Kidney (tissue), 14 donors: ENCODE measurements around the gene ZBTB21. TPM values are rescaled to one million over a fixed set of nuclear protein-coding genes. Genes with fewer than 3 reads are reported as not detected.

Experiments used
- DNase-seq, 5 donors: peaks; one replicate each; pipeline ENCODE4 v3.0.0-alpha.2; 2013 to 2020
- FAIRE-seq: peaks from 2 replicates; lab custom pipeline; 2012; peaks lifted over from hg19 to GRCh38; lab: Jason Lieb, UNC
- H3K27ac ChIP-seq, 2 donors: one replicate each; pipeline ENCODE4 v1.7.0; 2013; ENCODE audit warnings: low read depth in 2 of 2, low read length in 2 of 2, inconsistent platforms in 1 of 2
- H3K27me3 ChIP-seq: one replicate; pipeline ENCODE4 v1.7.1; 2013; ENCODE audit warnings: low read length, inconsistent platforms; ENCODE audit not compliant: control insufficient read depth, insufficient read depth
- H3K36me3 ChIP-seq, 3 donors: one replicate each; pipeline versions ENCODE4 v1.7.0 to v1.7.1; 2013; ENCODE audit warnings: low read length in 3 of 3, control low read depth in 1 of 3, inconsistent platforms in 1 of 3; ENCODE audit not compliant: insufficient read depth in 3 of 3, control insufficient read depth in 2 of 3
- H3K4me1 ChIP-seq, 3 donors: one replicate each; pipeline versions ENCODE4 v1.7.0 to v1.7.1; 2013; ENCODE audit warnings: low read length in 3 of 3, inconsistent platforms in 1 of 3, low read depth in 1 of 3; ENCODE audit not compliant: control insufficient read depth in 2 of 3, insufficient read depth in 2 of 3
- H3K4me3 ChIP-seq, 3 donors: one replicate each; pipeline versions ENCODE4 v1.7.0 to v1.8.1; 2013; ENCODE audit warnings: low read length in 3 of 3, control low read depth in 1 of 3, inconsistent platforms in 1 of 3
- H3K9ac ChIP-seq, 3 donors: one replicate each; pipeline versions ENCODE4 v1.7.0 to v1.7.1; 2013; ENCODE audit warnings: low read length in 3 of 3, control low read depth in 1 of 3, inconsistent platforms in 1 of 3
- H3K9me3 ChIP-seq, 3 donors: one replicate each; pipeline versions ENCODE4 v1.7.0 to v1.7.1; 2013; ENCODE audit warnings: low read length in 3 of 3, control low read depth in 1 of 3, inconsistent platforms in 1 of 3; ENCODE audit not compliant: control insufficient read depth in 2 of 3, insufficient read depth in 1 of 3
- CTCF ChIP-seq: IDR thresholded peaks from 3 replicates; pipeline ENCODE4 v1.5.1; 2012; ENCODE audit warnings: mild to moderate bottlenecking, moderate library complexity, borderline replicate concordance; ENCODE audit not compliant: insufficient read depth; ENCODE audit errors: extremely low read depth
- intact Hi-C: fragments of 100-400 bp; cut with DNase I; formaldehyde crosslinking; loops from one replicate; pipeline ENCODE4 v1.11.1; 2022
- polyA plus RNA-seq: library from polyadenylated mRNA; stranded (reverse); fragments of 350-450 nt; fragmentation: Illumina TruSeq; extraction: RNeasy Lipid Tissue Mini Kit (QIAGEN cat#74804); gene quantifications from one replicate; pipeline ENCODE4 v1.2.3, GENCODE V29; 2014; ENCODE audit warnings: low read depth, low replicate concordance; ENCODE audit not compliant: insufficient read depth
- total RNA-seq: library from RNA; stranded (reverse); fragmentation: NEBNext Ultra II Directional; extraction: Animal tissue kit (Norgen Biotek cat#: 25700); gene quantifications from one replicate; pipeline ENCODE4 v1.2.1, GENCODE V29; 2021
- donor health status: control.
- donor health status: control.
- donor health status: control.
- donor health status: control.
- donor health status: control.
- donor health status: DM: yes; HTN: yes; CAD: no.
- donor health status: Normal renal cell carcinoma (clear cell type).

The ZBTB21 gene
- total and polyA plus RNA-seq, 2 donors from 2014 or later: 2.3 to 16.0 TPM

DNA sequence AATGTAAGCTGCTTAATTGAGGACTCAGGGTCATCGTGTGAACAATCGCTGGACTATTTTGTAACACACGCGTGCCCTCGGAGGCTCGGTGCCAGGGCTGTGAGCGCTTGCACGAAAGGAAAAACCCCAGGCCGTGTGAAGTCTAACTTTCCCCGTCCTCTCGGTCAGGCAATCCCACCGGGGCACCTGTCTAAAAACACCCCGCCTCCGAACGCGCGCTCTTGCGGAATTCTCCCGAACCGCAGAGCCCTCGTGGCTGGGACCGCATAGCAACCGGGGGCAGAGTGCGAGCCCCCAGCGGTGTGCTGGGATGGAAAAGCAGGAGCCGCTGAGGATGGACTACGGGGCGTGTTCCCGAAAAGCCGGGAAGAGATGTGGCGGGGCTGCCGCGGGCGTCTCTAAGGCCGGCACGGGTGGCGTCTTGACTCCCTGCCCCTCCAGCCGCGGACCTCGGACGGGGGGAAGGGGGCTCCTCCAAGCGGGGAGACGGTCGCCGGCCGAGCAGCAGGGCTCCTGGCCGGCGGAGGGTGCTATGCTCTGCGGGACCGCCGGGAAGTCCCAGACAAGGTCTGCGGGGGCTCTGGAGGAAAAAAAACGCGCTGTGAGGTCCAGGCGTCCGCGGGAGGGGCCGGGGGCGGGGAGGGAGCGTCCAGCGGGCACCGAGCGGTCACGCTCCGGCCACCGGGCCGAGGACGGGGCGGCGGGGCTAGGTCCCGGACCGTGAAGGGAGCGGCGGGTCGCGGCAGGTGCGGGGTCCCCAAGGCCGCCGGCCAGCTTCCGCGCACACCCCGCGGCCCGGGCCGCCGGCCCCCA, 936 bp downstream of the ZBTB21 start:
- H3K27me3 ChIP-seq: no peaks in the 10 kb centered on the region
- H3K4me1 ChIP-seq: peaks cover 0 to 5% (median 2%) of the 10 kb centered on the region in 3 donors
- H3K4me3 ChIP-seq: peak overlapping the region; percentile 76 to 84 (median 78)
- H3K9ac ChIP-seq: peak overlapping the region; percentile 34 to 85 (median 43)
- intact Hi-C loops: no loop called here
- H3K36me3 ChIP-seq: peaks cover 0 to 3% (median 0%) of the 10 kb centered on the region in 3 donors
- peak overlapping the region; percentile 97 to 98 for H3K27ac ChIP-seq
- no peak for TF ChIP-seq CTCF
- FAIRE-seq: no peak
- no peaks in the 10 kb centered on the region for H3K9me3 ChIP-seq
- peak; percentile 62 to 89 (median 81) for DNase-seq

- Histone ChIP-seq H3K4me1 (peaks cover 0 to 5% (median 2%) of the 10 kb centered on the region in 3 donors), H3K27ac (no peak overlapping the region), H3K27me3 (no peaks in the 10 kb centered on the region), H3K4me3 (no peak overlapping the region), H3K9me3 (no peaks in the 10 kb centered on the region), H3K36me3 (peaks cover 0 to 7% (median 0%) of the 10 kb centered on the region in 3 donors), H3K9ac (no peak overlapping the region)
- no peak for FAIRE-seq
- no peak for TF ChIP-seq CTCF
- intact Hi-C loops: no loop called here
- DNase-seq: no peak
Measured at GRCh38 chr21:42007356-42007940, 2.7 kb downstream of the ZBTB21 start.

- H3K27ac ChIP-seq: no peak overlapping the region
- no peaks in the 10 kb centered on the region for H3K27me3 ChIP-seq
- DNase-seq (no peak), FAIRE-seq (no peak)
- H3K9ac ChIP-seq: no peak overlapping the region
- H3K4me1 ChIP-seq: peaks cover 0 to 5% (median 2%) of the 10 kb centered on the region in 3 donors
- H3K9me3 ChIP-seq: no peaks in the 10 kb centered on the region
- H3K4me3 ChIP-seq: no peak overlapping the region
- intact Hi-C loops: no loop called here
- no peak for TF ChIP-seq CTCF
- H3K36me3 ChIP-seq: peaks cover 0 to 8% (median 2%) of the 10 kb centered on the region in 3 donors
Measured at GRCh38 chr21:42006765-42007164, 3.4 kb downstream of the ZBTB21 start.
